Osteocyte (in vitro differentiated cells): ENCODE data around the gene CNOT6. TPM values are rescaled to one million over a fixed set of nuclear protein-coding genes. Genes with fewer than 3 reads are reported as not detected.
"Not testable (repeated sequence)": the region's sequence is repeated elsewhere in the genome, so short reads cannot be mapped to it uniquely, and the experiment has no call there.

ENCODE experiments used
- DNase-seq: peaks from one replicate; pipeline ENCODE4 v3.0.0; 2021; ENCODE audit warnings: mixed read lengths; ENCODE audit not compliant: unreplicated experiment; ENCODE audit errors: extremely low spot score
- H3K27ac Mint-ChIP-seq: one replicate; pipeline ENCODE4 v1.8.0; 2021; ENCODE audit warnings: mild to moderate bottlenecking, mixed read lengths; ENCODE audit not compliant: unreplicated experiment
- H3K27me3 Mint-ChIP-seq: one replicate; pipeline ENCODE4 v1.8.0; 2021; ENCODE audit warnings: mixed read lengths; ENCODE audit not compliant: unreplicated experiment
- H3K36me3 Mint-ChIP-seq: one replicate; pipeline ENCODE4 v1.8.0; 2021; ENCODE audit warnings: mixed read lengths; ENCODE audit not compliant: unreplicated experiment
- H3K4me1 Mint-ChIP-seq: one replicate; pipeline ENCODE4 v1.8.0; 2021; ENCODE audit warnings: mixed read lengths; ENCODE audit not compliant: unreplicated experiment
- H3K4me3 Mint-ChIP-seq: one replicate; pipeline ENCODE4 v1.8.0; 2021; ENCODE audit warnings: mild to moderate bottlenecking, moderate library complexity, mixed read lengths; ENCODE audit not compliant: unreplicated experiment
- H3K9me3 Mint-ChIP-seq: one replicate; pipeline ENCODE4 v1.8.0; 2021; ENCODE audit warnings: mixed read lengths; ENCODE audit not compliant: unreplicated experiment
- total RNA-seq: library from RNA; stranded (reverse); gene quantifications from 2 replicates; pipeline ENCODE4 v1.2.1, GENCODE V29; 2021
- TF ChIP-seq, protein P1 (sequence below): fragments of 200-600 bp; sonication (generic); IDR thresholded peaks from 2 replicates; pipeline ENCODE4 v1.5.0; 2021; ENCODE audit warnings: antibody characterized with exemption, mild to moderate bottlenecking, moderate library complexity

CNOT6 gene
- total RNA-seq, 1 donor from 2014 or later: 33.5 TPM

DNA sequence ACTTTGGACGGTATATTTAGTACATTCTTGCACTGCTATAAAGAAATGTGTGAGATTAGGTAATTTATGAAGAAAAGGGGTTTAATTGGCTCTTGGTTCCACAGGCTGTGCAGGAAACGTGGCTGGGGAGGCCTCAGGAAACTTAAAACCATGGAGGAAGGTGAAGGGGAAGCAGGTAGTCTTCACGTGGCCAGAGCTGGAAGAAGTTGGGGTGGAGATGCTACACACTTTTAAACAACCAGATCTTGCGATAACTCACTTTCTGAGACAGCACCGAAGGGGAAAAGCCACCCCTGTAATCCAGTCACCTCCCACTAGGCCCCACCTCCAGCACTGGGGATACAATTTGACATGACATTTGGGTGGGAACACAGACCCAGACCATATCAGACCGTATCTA lies 13.5 kb downstream of the CNOT6 start:
- TF ChIP-seq, protein P1, sequence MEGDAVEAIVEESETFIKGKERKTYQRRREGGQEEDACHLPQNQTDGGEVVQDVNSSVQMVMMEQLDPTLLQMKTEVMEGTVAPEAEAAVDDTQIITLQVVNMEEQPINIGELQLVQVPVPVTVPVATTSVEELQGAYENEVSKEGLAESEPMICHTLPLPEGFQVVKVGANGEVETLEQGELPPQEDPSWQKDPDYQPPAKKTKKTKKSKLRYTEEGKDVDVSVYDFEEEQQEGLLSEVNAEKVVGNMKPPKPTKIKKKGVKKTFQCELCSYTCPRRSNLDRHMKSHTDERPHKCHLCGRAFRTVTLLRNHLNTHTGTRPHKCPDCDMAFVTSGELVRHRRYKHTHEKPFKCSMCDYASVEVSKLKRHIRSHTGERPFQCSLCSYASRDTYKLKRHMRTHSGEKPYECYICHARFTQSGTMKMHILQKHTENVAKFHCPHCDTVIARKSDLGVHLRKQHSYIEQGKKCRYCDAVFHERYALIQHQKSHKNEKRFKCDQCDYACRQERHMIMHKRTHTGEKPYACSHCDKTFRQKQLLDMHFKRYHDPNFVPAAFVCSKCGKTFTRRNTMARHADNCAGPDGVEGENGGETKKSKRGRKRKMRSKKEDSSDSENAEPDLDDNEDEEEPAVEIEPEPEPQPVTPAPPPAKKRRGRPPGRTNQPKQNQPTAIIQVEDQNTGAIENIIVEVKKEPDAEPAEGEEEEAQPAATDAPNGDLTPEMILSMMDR: no peak
- Mint-ChIP-seq H3K4me3 (no peak overlapping the region), H3K4me1 (peaks cover 24% of the 10 kb centered on the region), H3K9me3 (no peaks in the 10 kb centered on the region), H3K36me3 (peaks cover 4% of the 10 kb centered on the region), H3K27ac (no peak overlapping the region), H3K27me3 (no peaks in the 10 kb centered on the region)
- DNase-seq: no peak

DNA sequence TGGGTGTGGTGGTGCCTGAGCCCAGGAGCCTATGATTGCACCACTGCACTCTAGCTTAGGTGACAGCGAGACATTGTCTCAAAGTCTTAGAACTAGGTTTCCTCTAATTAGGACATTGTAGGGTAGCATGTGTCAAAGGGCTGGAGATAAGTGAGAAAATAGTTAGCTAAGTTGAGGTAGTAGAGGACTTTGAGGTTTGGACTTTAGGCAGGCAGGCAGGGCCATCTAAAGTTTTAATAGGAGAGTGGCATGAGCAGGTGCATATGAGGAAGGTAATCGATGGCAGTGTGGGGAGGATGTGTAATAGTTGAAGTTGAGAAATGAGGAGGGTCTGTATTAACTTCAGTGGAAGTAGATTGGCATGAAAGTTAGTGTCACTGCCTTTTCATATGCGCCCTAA lies 21.1 kb downstream of the CNOT6 start:
- Mint-ChIP-seq H3K4me1 (peaks cover 10% of the 10 kb centered on the region), H3K4me3 (no peak overlapping the region), H3K27me3 (no peaks in the 10 kb centered on the region), H3K9me3 (no peaks in the 10 kb centered on the region), H3K36me3 (no peaks in the 10 kb centered on the region), H3K27ac (no peak overlapping the region)
- TF ChIP-seq, protein P1: no peak
- no peak for DNase-seq

DNA sequence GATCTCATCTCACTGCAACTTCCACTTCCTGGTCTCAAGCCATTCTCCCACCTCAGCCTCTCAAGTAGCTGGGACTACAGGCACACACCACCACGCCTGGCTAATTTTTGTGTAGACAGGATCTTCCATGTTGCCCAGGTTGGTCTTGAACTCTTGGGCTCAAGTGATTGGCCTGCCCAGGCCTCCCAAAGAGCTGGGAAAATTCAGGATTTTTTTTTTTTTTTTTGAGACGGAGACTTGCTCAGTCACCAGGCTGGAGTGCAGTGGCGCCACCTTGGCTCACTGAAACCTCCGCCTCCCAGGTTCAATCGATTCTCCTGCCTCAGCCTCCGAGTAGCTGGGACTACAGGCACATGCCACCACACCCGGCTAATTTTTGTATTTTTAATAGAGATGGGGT lies 21.8 kb downstream of the CNOT6 start:
- H3K36me3 Mint-ChIP-seq, H3K4me3 Mint-ChIP-seq, DNase-seq, H3K27ac Mint-ChIP-seq, H3K27me3 Mint-ChIP-seq, H3K9me3 Mint-ChIP-seq: not testable (repeated sequence)
- H3K4me1 Mint-ChIP-seq: peaks cover 11% of the 10 kb centered on the region

DNA sequence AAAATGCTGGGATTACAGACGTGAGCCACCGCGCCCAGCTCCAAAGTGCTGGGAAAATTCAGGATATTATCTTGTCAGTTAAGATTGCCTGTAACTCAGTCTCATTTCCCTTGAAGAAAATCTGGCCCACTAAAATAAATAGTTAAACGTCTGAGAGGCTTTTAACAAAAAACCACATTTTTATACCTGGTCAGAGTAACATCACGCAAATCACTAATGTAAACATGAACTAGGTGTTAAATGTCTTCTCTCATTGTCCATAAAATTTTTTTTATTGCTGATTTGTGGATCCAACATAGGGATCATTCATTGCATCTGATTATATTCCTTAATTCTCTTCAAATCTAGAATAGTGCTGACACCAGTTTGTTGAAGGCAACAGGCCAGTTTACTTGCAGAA lies 22.3 kb downstream of the CNOT6 start:
- H3K4me3 Mint-ChIP-seq: no peak overlapping the region
- no peaks in the 10 kb centered on the region for H3K27me3 Mint-ChIP-seq
- no peak overlapping the region for H3K27ac Mint-ChIP-seq
- H3K4me1 Mint-ChIP-seq: peaks cover 16% of the 10 kb centered on the region
- no peak for DNase-seq
- no peaks in the 10 kb centered on the region for H3K36me3 Mint-ChIP-seq
- TF ChIP-seq, protein P1: no peak
- no peaks in the 10 kb centered on the region for H3K9me3 Mint-ChIP-seq

DNA sequence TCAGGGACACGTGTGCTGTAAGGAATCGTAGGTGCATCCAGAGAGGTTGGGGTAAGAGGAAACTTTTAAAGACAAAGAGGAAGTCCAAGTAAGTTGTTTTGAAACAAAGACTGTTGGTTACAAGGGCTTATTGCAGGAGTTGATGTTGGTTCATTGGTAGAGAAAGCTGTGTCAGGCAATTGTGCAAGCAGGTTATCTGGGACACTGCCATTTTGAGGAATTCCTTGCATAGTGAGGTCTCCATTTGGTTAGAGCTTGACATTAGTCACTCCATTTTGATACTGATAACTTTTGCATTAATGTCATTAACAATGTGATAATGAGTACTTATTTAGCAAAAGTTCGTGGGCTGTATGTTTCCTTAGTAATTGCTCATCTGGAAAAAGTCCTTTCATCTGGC lies 24.9 kb downstream of the CNOT6 start:
- H3K27me3 Mint-ChIP-seq: no peaks in the 10 kb centered on the region
- H3K9me3 Mint-ChIP-seq: no peaks in the 10 kb centered on the region
- no peaks in the 10 kb centered on the region for H3K36me3 Mint-ChIP-seq
- H3K4me3 Mint-ChIP-seq: no peak overlapping the region
- peaks cover 37% of the 10 kb centered on the region for H3K4me1 Mint-ChIP-seq
- DNase-seq: no peak
- TF ChIP-seq, protein P1: no peak
- H3K27ac Mint-ChIP-seq: no peak overlapping the region

DNA sequence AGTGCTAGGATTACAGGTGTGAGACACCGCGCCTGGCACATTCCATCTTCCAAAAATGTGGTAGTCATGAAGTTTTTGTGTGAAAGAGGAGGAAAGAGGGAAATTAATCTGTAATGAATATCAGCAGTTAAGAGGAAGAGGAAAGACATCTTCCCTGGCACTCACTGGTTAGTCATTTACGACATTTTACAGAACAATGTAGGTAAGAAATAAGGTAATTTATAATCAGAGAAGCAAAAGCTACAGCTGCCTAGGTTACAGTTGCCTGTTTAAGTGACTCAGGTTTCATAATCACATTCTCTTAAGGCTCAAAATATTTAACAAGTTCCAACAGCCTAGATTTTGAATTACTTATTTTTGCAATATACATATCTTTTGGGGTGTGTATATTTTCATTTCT lies 26.9 kb downstream of the CNOT6 start:
- peaks cover 50% of the 10 kb centered on the region for H3K4me1 Mint-ChIP-seq
- no peak for DNase-seq

More for the DNA sequence above, 26.9 kb downstream of the CNOT6 start:
- Mint-ChIP-seq H3K4me3 (no peak overlapping the region), H3K27ac (peak overlapping the region; percentile 36), H3K9me3 (no peaks in the 10 kb centered on the region), H3K36me3 (no peaks in the 10 kb centered on the region), H3K27me3 (no peaks in the 10 kb centered on the region)
- TF ChIP-seq, protein P1: no peak
